Epithelial cell of esophagus (primary cell): ENCODE results near the gene WDR27.
A peak's percentile ranks its signal among the peaks of the same experiment; 100 is the strongest.

Experiments
- DNase-seq: peaks from one replicate; pipeline ENCODE4 v3.0.0; 2010; ENCODE audit warnings: low read depth
- H3K4me3 ChIP-seq: 2 replicates; pipeline ENCODE4 v1.5.1; 2011; ENCODE audit warnings: mild to moderate bottlenecking, low read length, control low read depth
- TF ChIP-seq, protein P1 (sequence below): IDR thresholded peaks from 2 replicates; pipeline ENCODE4 v1.5.1; 2011; ENCODE audit warnings: low read depth, mild to moderate bottlenecking, low read length, control low read depth, inconsistent platforms; ENCODE audit not compliant: insufficient read depth; ENCODE audit errors: missing control alignments

The WDR27 gene

DNA sequence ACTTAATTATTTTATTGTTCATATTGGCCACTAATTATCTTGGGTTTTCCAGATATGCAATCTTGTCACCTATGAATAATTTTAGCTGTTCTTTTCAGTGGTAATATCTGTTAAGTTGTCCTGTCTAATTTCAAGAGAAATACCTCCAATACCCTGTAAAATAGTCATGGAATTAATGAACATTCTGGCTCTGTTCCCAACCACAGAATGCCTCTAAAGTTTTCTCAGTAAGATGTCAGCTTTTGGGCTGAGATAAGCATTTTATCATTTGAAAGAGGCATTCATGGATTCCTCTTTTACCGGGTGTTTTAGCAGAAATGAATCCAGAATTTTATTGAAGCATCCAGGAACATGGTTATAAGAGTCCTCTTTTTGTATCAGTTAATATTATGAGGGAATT lies 109.3 kb downstream of the WDR27 start:
- TF ChIP-seq, protein P1, sequence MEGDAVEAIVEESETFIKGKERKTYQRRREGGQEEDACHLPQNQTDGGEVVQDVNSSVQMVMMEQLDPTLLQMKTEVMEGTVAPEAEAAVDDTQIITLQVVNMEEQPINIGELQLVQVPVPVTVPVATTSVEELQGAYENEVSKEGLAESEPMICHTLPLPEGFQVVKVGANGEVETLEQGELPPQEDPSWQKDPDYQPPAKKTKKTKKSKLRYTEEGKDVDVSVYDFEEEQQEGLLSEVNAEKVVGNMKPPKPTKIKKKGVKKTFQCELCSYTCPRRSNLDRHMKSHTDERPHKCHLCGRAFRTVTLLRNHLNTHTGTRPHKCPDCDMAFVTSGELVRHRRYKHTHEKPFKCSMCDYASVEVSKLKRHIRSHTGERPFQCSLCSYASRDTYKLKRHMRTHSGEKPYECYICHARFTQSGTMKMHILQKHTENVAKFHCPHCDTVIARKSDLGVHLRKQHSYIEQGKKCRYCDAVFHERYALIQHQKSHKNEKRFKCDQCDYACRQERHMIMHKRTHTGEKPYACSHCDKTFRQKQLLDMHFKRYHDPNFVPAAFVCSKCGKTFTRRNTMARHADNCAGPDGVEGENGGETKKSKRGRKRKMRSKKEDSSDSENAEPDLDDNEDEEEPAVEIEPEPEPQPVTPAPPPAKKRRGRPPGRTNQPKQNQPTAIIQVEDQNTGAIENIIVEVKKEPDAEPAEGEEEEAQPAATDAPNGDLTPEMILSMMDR = no peak
- no peak for DNase-seq
- H3K4me3 ChIP-seq = no peak overlapping the region

DNA sequence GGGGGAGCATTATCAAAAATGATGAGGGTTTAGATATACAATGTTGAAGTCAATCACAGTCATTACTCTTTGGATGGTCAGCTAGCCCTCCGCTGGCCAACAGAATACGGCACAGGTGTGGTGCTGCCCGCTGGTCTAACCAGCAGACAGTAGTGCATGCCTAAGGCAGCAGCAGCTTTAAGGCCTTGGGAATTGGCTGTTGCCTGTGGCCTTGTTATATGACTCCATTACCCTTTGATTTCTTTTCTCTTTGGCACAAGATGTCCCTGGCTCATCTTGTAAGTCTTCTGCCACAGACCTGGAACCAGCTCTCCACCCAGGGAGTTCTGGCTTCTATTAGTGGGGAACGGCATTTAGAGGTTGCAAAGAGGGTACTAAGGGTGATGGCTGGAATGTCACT lies 110.2 kb downstream of the WDR27 start:
- TF ChIP-seq, protein P1 = no peak
- H3K4me3 ChIP-seq = no peak overlapping the region
- no peak for DNase-seq

DNA sequence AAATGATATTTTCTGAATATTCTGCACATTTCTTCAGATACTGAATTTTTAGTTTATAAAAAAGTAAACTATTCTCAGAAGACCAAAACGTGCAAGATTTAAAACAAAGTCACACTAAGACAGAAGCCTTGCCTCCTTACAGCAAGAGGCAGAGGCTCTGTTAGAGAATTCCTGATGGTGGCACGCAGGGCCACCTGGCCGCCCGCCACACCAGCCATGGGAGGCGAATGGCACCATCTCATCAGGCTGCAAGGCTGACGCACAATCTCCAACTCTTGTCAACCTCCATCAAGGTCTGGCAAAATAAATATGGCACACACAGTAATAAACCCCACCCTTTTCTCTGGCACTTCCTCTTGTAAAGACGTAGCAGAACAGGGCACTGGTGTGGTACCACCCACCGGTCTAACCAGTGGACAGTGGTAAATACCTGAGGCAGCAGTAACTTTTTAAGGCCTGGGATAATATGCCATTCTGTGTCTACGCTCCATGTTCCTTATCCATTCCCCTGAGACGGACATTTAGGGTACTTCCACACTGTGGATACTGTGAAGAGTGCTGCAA lies 111.4 kb downstream of the WDR27 start:
- TF ChIP-seq, protein P1 = no peak
- no peak overlapping the region for H3K4me3 ChIP-seq
- no peak for DNase-seq

DNA sequence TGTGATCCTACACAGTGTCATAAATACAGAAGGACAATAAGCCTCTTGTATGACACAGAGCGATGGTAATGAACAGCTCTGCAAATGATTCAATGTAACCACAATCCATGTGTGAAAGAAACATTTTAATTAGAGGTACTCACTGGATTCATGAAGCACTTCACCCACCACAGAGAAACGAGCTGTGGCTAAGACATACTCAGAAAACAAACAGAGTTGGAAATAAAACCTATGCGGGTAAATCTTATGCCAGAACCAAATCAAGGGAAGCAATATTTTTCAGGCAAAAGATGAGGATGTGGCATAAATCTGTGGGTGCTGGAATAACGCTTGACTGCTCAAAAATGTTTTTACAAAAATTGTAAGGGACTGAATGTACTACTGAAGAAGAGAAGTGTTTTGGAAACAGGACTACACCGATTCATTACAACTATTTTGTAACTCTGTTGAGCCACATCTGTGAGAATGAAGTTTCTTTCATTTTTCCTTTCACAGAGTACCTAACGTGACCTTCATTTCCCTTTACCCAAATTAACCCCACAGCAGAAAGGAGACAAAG lies 112.1 kb downstream of the WDR27 start:
- peak; percentile 37 for DNase-seq
- H3K4me3 ChIP-seq = no peak overlapping the region
- TF ChIP-seq, protein P1 = no peak

DNA sequence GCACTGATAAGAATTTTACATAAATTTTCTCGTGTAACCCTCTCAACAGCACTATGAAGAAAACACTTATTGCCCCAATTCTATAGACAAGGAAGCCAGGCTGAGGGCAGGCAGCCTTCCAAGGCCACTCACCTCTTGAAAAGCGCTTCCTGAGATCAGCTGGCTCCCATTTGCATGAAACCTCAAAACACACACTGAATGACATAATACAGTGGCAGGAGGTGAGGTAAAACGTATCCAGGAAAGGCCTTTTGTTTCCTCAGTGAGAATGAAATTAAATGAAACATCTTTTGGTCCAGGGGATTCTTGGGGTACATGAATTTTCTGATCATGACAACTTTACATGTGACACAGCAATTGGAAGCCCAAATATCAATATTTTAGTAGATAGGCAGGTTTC lies 112.5 kb downstream of the WDR27 start:
- H3K4me3 ChIP-seq = no peak overlapping the region
- TF ChIP-seq, protein P1 = no peak
- peak; percentile 41 for DNase-seq

DNA sequence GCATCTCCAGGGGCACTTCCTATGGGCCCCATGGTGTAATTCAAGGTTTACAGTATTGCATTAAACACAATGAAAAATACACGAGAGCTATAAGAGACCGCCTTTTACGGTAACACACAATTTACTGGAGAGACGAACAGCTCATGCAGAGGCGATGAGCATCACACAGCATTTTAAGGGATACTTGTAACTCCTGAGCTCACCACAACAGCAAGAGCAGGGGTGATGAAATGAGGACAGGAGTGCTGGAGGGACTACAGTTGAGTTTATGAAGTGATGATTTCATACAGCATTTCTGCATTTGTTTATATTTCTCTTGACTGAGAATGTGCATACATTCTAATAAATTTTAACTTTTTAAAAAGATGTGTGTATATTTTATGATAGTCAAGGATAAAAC lies 113.9 kb downstream of the WDR27 start:
- no peak for DNase-seq
- no peak overlapping the region for H3K4me3 ChIP-seq
- TF ChIP-seq, protein P1 = no peak
